Aorta (tissue), 5 donors: Measurements from ENCODE around the gene FUZ. TPM values are rescaled to one million over a fixed set of nuclear protein-coding genes. Genes with fewer than 3 reads are reported as not detected.

Experiments
- ATAC-seq: fragments of 200-7000 bp; cut with Tn5 transposase; one replicate; pipeline ENCODE4 v1.9.1; 2022; ENCODE audit warnings: moderate library complexity; ENCODE audit not compliant: low FRiP score
- DNase-seq, 2 donors: peaks; one replicate each; pipeline ENCODE4 v3.0.0-alpha.2; 2020
- H3K27ac ChIP-seq, 2 donors: one replicate each; pipeline ENCODE4 v1.5.1; 2013; ENCODE audit warnings: low read length in 2 of 2, mild to moderate bottlenecking in 2 of 2, moderate library complexity in 2 of 2, control low read depth in 1 of 2, inconsistent platforms in 1 of 2, low read depth in 1 of 2
- H3K27me3 ChIP-seq, 2 donors: one replicate each; pipeline ENCODE4 v1.6.1; 2013; ENCODE audit warnings: control low read depth in 1 of 2, low read length in 1 of 2, mild to moderate bottlenecking in 1 of 2, moderate library complexity in 1 of 2; ENCODE audit not compliant: insufficient read depth in 2 of 2, control insufficient read depth in 1 of 2
- H3K36me3 ChIP-seq, 2 donors: one replicate each; pipeline ENCODE4 v1.6.1; 2013; ENCODE audit warnings: control low read depth in 1 of 2, low read length in 1 of 2, mild to moderate bottlenecking in 1 of 2; ENCODE audit not compliant: insufficient read depth in 2 of 2, control insufficient read depth in 1 of 2
- H3K4me1 ChIP-seq, 2 donors: one replicate each; pipeline ENCODE4 v1.6.1; 2013; ENCODE audit warnings: low read length in 2 of 2, control low read depth in 1 of 2, mild to moderate bottlenecking in 1 of 2, moderate library complexity in 1 of 2; ENCODE audit not compliant: insufficient read depth in 2 of 2, control insufficient read depth in 1 of 2
- H3K4me3 ChIP-seq, 2 donors: one replicate each; pipeline ENCODE4 v1.5.1; 2013; ENCODE audit warnings: low read length in 2 of 2, control low read depth in 1 of 2, mild to moderate bottlenecking in 1 of 2
- H3K9me3 ChIP-seq: one replicate; pipeline ENCODE4 v1.6.1; 2013; ENCODE audit warnings: mild to moderate bottlenecking, low read length; ENCODE audit not compliant: control insufficient read depth
- WGBS, 2 donors: extraction: QIAGEN DNeasy Blood & Tissue Kit; methylation state at CpG; one replicate each; pipeline ENCODE4 v1.1.7; 2013; 5-methylcytosine and 5-hydroxymethylcytosine counted together
- intact Hi-C, 2 donors: fragments of 100-400 bp; cut with DNase I; formaldehyde crosslinking; loops; one replicate each; pipeline versions ENCODE4 v1.14.2 to v1.15.0; 2022
- polyA plus RNA-seq, 2 donors: library from polyadenylated mRNA; stranded (reverse); fragments of 200-250 nt; gene quantifications; one replicate each; pipeline ENCODE4 v1.2.3, GENCODE V29; 2013
- total RNA-seq, 2 donors: library from RNA; stranded (reverse); fragmentation: NEBNext Ultra II Directional; extraction: Animal tissue kit (Norgen Biotek cat#: 25700); gene quantifications; one replicate each; pipeline ENCODE4 v1.2.1, GENCODE V29; 2021
- donor health status: healthy with polysubstance abuse.
- donor health status: Bipolar disorder and iron deficiency.
- donor health status: DM: no; HTN: no; CAD: no.
- donor health status: DM: no; HTN: no; CAD: no.
- donor health status: DM: yes; HTN: yes; CAD: no.

Gene FUZ
- total and polyA plus RNA-seq, 4 donors: 9.3 to 27.8 (median 14.8) TPM

GRCh38 chr19:49817964-49818648 is 5.0 kb upstream of the FUZ start, which contains the start of gene MED25:
MED25 (plus strand) TSS chr19:49818289; CDS start chr19:49818342, 53 bp downstream.
- Histone ChIP-seq H3K36me3 (no peaks in the 10 kb centered on the region), H3K4me3 (peak within 1 kb of the TSS; percentile 1 to 76), H3K9me3 (no peaks in the 10 kb centered on the region), H3K27me3 (no peaks in the 10 kb centered on the region), H3K27ac (peak within 1 kb of the TSS in 1 of 2 donors; percentile 8), H3K4me1 (no peaks in the 10 kb centered on the region)
- ATAC-seq: peak; percentile 93
- WGBS, 2 donors: 0% methylated on average over 57 of the region's 57 CpGs
- DNase-seq: peak; percentile 93 to 96
- intact Hi-C loops: loop anchor here (2.0 to 5.0 kb wide), 2 partner anchors 33 to 34 kb away; partner anchors contain the start of gene PTOV1 (in 2 of the 2)

DNA sequence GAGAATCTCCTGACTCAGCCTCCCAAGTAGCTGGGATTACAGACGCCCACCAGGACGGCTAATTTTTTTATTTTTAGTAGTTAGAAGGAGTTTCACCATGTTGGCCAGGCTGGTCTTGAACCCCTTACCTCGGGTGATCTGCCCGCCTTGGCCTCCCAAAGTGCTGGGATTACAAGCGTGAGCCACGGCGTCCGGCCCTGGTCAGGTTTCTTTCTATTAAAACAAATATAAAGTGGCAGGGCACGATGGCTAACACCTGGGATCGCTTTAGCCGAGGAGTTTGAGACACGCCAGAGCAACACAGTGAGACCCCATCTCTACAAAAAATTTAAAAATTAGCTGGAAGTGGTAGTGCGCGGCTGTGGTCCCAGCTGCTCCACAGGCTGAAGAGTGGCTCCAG is 3.5 kb upstream of the FUZ start:
- Histone ChIP-seq H3K4me3 (no peak overlapping the region), H3K27ac (peak overlapping the region in 1 of 2 donors; percentile 81), H3K4me1 (no peaks in the 10 kb centered on the region), H3K9me3 (no peaks in the 10 kb centered on the region), H3K27me3 (no peaks in the 10 kb centered on the region), H3K36me3 (no peaks in the 10 kb centered on the region)
- intact Hi-C loops: loop anchor here in 1 of 2 donors (5.0 kb wide), 1 partner anchor 36 kb away; the partner anchor contains the start of gene PTOV1
- DNase-seq (no peak), ATAC-seq (no peak)
- WGBS, 2 donors: 83 to 86% methylated on average over 14 of the region's 14 CpGs

DNA sequence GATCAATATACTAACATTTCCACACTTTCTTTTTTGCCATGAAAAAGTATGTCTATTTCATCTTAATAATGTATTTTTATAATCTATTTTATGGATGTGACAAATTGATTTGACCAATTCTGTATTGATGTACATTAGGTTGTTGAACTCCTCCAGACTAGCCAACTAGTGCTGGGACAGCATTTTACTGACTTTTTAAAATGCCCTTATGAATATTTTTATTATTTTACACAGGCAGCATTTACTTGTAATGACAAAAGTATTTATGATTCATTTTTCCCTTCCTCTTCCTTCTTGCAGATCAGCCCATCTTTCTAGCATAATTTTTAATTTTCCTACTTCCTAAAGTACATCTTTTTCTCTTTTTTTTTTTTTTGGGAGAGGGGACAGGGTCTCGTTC is 918 bp upstream of the FUZ start:
- ATAC-seq (no peak), DNase-seq (no peak)
- Histone ChIP-seq H3K27me3 (no peaks in the 10 kb centered on the region), H3K27ac (no peak overlapping the region), H3K36me3 (no peaks in the 10 kb centered on the region), H3K9me3 (no peaks in the 10 kb centered on the region), H3K4me1 (no peaks in the 10 kb centered on the region), H3K4me3 (no peak overlapping the region)
- intact Hi-C loops: loop anchor here in 1 of 2 donors (5.0 kb wide), 1 partner anchor 53 kb away; the partner anchor contains the start of gene PNKP
- WGBS, 2 donors: 53 to 54% methylated on average over 1 of the region's 1 CpG

DNA sequence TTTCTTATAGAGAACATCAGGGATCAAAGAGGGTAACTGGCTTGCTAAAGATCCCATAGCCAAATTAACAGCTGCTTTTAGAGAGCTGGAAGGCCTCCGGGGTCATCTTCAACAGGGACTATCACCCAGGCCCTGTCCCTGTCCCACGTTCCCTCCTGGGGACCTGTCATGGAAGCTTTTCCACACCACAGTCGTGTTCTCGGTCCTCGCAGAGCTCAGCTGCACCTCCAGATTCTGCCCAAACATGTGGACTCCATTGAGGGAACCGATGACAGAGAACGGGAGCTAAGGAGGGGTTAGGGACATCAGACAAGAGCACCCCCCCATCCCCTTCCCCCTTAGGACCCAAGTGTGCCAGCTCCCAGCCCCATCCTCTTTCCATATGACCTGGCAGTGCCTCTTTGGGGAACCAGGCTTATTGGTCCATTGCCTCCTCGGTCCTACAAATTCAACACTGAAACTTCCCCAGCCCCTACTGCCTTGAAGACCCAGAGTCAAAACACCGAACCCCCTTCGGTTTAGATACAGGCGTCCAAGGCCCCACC is 568 bp downstream of the FUZ start:
- no peak for DNase-seq
- 43 to 45% methylated on average over 11 of the region's 11 CpGs for WGBS, 2 donors
- intact Hi-C loops: loop anchor here in 1 of 2 donors (5.0 kb wide), 1 partner anchor 55 kb away; the partner anchor contains the start of gene PNKP

DNA sequence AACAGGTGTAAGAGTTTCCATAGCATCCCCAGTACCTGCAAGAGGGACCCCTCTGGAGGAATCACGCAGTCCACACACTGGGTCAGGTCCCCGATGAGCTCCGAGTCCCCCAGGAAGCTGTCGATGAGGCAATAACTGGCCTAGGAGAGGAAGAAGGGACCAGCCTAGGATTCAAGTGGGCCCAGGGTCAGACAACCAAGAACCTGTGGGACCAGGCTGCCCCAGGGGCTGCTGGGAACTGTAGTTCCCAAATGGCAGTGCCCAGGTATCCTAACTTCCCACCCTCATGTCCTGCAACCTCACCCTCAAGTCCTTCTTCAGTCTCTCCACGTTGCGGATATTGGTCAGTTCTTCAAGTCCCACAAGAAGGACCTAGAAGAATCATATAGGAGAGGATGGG is 1.8 kb downstream of the FUZ start:
- whole genome bisulfite sequencing, 2 donors: 93 to 94% methylated on average over 6 of the region's 6 CpGs
- no peak for DNase-seq
- Histone ChIP-seq H3K27me3 (no peaks in the 10 kb centered on the region), H3K9me3 (no peaks in the 10 kb centered on the region), H3K4me3 (no peak overlapping the region), H3K36me3 (peaks cover 0 to 2% of the 10 kb centered on the region in 2 donors), H3K27ac (no peak overlapping the region), H3K4me1 (no peaks in the 10 kb centered on the region)
- intact Hi-C loops: loop anchor here in 1 of 2 donors (5.0 kb wide), 1 partner anchor 56 kb away; the partner anchor contains the start of gene PNKP
- ATAC-seq: no peak

More for the DNA sequence above, 568 bp downstream of the FUZ start:
- H3K27ac ChIP-seq: peak overlapping the region in 1 of 2 donors; percentile 69
- H3K4me3 ChIP-seq: peak overlapping the region; percentile 47 to 84
- H3K4me1 ChIP-seq: no peaks in the 10 kb centered on the region
- no peaks in the 10 kb centered on the region for H3K9me3 ChIP-seq
- H3K36me3 ChIP-seq: no peaks in the 10 kb centered on the region
- H3K27me3 ChIP-seq: no peaks in the 10 kb centered on the region
- ATAC-seq: no peak

- Histone ChIP-seq H3K36me3 (peaks cover 0 to 2% of the 10 kb centered on the region in 2 donors), H3K4me3 (no peak overlapping the region), H3K27me3 (no peaks in the 10 kb centered on the region), H3K9me3 (no peaks in the 10 kb centered on the region), H3K27ac (peak overlapping the region in 1 of 2 donors; percentile 37), H3K4me1 (no peaks in the 10 kb centered on the region)
- intact Hi-C loops: loop anchor here (5.0 kb wide), 2 partner anchors 43 to 57 kb away; partner anchors contain the start of genes AP2A1 (in 2 of the 2) and PNKP (in 1 of the 2)
- DNase-seq (no peak), ATAC-seq (no peak)
- 95 to 97% methylated on average over 5 of the region's 5 CpGs for whole genome bisulfite sequencing, 2 donors
Observed at GRCh38 chr19:49809941-49810389, 3.1 kb downstream of the FUZ start.

GRCh38 chr19:49809160-49809940 is 3.7 kb downstream of the FUZ start:
- intact Hi-C loops: loop anchor here (5.0 kb wide), 1 partner anchor 42 kb away; the partner anchor contains the start of gene AP2A1 (in 2 of the 2)

DNA sequence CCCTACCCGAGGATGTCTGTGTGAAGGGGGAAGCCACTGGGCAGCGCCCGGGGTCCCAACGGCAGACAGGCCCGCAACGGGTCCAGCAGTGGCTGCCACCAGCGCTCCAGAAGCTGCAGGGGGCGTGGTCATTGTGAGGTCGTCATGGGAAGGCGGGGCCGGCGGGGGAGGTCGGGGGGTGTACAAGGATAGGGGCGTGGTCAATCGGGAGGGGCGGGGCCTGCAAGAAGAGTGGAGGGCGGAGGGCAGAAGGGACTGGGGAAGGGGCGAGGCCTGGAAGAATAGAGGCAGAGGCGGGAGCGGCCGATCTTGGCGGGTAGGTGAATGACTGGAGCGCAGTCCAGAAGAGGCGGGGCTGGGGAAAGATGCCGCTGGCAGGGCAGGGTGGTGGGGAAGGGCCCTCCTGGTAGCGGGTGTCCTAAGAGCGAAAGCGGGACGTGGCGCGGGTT is 4.4 kb downstream of the FUZ start:
- intact Hi-C loops: loop anchor here (5.0 kb wide), 1 partner anchor 41 kb away; the partner anchor contains the start of gene AP2A1 (in 2 of the 2)
- peak overlapping the region; percentile 32 to 41 for H3K4me3 ChIP-seq
- H3K27me3 ChIP-seq: no peaks in the 10 kb centered on the region
- no peaks in the 10 kb centered on the region for H3K4me1 ChIP-seq
- DNase-seq: peak; percentile 96 to 99
- peaks cover 0 to 2% of the 10 kb centered on the region in 2 donors for H3K36me3 ChIP-seq
- 2% methylated on average over 31 of the region's 31 CpGs for WGBS, 2 donors
- peak overlapping the region in 1 of 2 donors; percentile 37 for H3K27ac ChIP-seq
- H3K9me3 ChIP-seq: no peaks in the 10 kb centered on the region
- peak; percentile 85 for ATAC-seq

More at GRCh38 chr19:49809160-49809940, 3.7 kb downstream of the FUZ start:
- WGBS, 2 donors: 7% methylated on average over 42 to 50 of the region's 50 CpGs
- H3K36me3 ChIP-seq: peaks cover 0 to 2% of the 10 kb centered on the region in 2 donors
- no peaks in the 10 kb centered on the region for H3K9me3 ChIP-seq
- no peaks in the 10 kb centered on the region for H3K4me1 ChIP-seq
- H3K4me3 ChIP-seq: peak overlapping the region; percentile 32 to 41
- DNase-seq (peak; percentile 82 to 89), ATAC-seq (peak; percentile 52)
- peak overlapping the region in 1 of 2 donors; percentile 37 for H3K27ac ChIP-seq
- H3K27me3 ChIP-seq: no peaks in the 10 kb centered on the region
